ENCODE measurements around the gene AHI1. TPM values are rescaled to one million over a fixed set of nuclear protein-coding genes. Genes with fewer than 3 reads are reported as not detected.

The AHI1 gene
- total RNA-seq, 1 donor from 2014 or later, result 14.2 TPM

DNA sequence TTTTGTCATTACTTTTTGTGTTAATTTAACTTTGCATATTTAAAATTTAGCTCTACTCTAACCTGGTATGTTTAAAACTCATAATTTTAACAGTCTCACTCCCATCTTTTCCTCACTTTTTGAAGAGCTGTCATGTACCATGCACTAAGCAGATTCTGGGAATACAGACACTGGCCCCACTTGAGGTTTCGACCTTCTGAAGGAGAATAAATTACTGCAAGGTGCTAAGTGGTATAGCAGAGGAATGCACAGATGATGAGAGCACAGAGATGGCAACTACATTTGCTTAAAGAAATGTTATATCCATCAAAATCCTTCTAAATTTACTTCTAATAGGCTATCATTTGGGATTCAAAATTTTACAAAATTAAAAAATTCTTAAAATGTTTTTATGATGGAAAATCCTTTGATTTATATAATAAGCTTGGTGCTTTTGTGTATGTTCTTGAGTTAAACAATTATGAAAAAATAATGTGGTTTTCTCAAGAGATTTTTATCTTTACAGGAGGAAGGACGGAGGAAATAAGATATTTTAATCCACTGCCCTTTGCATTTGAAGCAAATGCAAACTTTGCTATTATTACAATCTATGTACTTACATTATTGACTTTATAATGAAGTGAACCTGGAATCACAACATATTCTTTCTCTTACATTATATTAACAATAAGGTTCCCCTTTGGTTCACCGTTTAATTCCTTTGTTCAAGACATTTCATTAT, 79.3 kb downstream of the AHI1 start:
- no peaks in the 10 kb centered on the region for H3K4me1 Mint-ChIP-seq (ENCODE audit: low read depth, unreplicated experiment)
- no peaks in the 10 kb centered on the region for H3K79me2 ChIP-seq (ENCODE audit: insufficient read depth, low read length)
- no peak overlapping the region for H3K27ac ChIP-seq (ENCODE audit: low read depth, low read length)
- peaks cover 10% of the 10 kb centered on the region for H3K4me1 ChIP-seq (ENCODE audit: insufficient read depth, low read length)
- no peaks in the 10 kb centered on the region for H4K20me1 ChIP-seq (ENCODE audit: insufficient read depth, low read length)
- no peaks in the 10 kb centered on the region for H3K36me3 Mint-ChIP-seq (ENCODE audit: low read depth, unreplicated experiment)
- no peaks in the 10 kb centered on the region for H3K27me3 Mint-ChIP-seq (ENCODE audit: low read depth, unreplicated experiment)
- TF ChIP-seq CTCF (IDR thresholded peaks at IDR 0.05; ENCODE audit: insufficient read depth, low read depth, low read length) (no peak), EZH2 (IDR thresholded peaks at IDR 0.05; ENCODE audit: insufficient read depth, low read length) (no peak)
- H3K27ac Mint-ChIP-seq (ENCODE audit: unreplicated experiment), result no peak overlapping the region
- H3K4me3 Mint-ChIP-seq (ENCODE audit: unreplicated experiment), result no peak overlapping the region
- H3K9me3 Mint-ChIP-seq (ENCODE audit: unreplicated experiment), result no peaks in the 10 kb centered on the region
- DNase-seq (ENCODE audit: low read depth), result no peak
- no peak overlapping the region for H2AFZ ChIP-seq (ENCODE audit: low read depth, low read length)
- no peak overlapping the region for H3K4me3 ChIP-seq (ENCODE audit: insufficient read depth, low read depth, low read length)
- H3K9ac ChIP-seq (ENCODE audit: low read length), result no peak overlapping the region
- H3K36me3 ChIP-seq (ENCODE audit: insufficient read depth, low read length), result peaks cover 4% of the 10 kb centered on the region
- no peak overlapping the region for H3K4me2 ChIP-seq (ENCODE audit: low read length)
- FAIRE-seq, result no peak
- H3K27me3 ChIP-seq (ENCODE audit: insufficient read depth, low read length), result no peaks in the 10 kb centered on the region
- H3K9me3 ChIP-seq (ENCODE audit: insufficient read depth, low read depth, low read length), result no peaks in the 10 kb centered on the region

GRCh38 chr6:135412761-135413160, 84.8 kb downstream of the AHI1 start:
- H4K20me1 ChIP-seq (ENCODE audit: insufficient read depth, low read length), result no peaks in the 10 kb centered on the region
- no peaks in the 10 kb centered on the region for H3K27me3 ChIP-seq (ENCODE audit: insufficient read depth, low read length)
- H3K36me3 Mint-ChIP-seq (ENCODE audit: low read depth, unreplicated experiment), result no peaks in the 10 kb centered on the region
- no peak overlapping the region for H3K27ac ChIP-seq (ENCODE audit: low read depth, low read length)
- no peak overlapping the region for H3K27ac Mint-ChIP-seq (ENCODE audit: unreplicated experiment)
- no peak overlapping the region for H2AFZ ChIP-seq (ENCODE audit: low read depth, low read length)
- H3K9me3 ChIP-seq (ENCODE audit: insufficient read depth, low read depth, low read length), result no peaks in the 10 kb centered on the region
- H3K4me2 ChIP-seq (ENCODE audit: low read length), result no peak overlapping the region
- H3K27me3 Mint-ChIP-seq (ENCODE audit: low read depth, unreplicated experiment), result no peaks in the 10 kb centered on the region
- TF ChIP-seq CTCF (IDR thresholded peaks at IDR 0.05; ENCODE audit: insufficient read depth, low read depth, low read length) (no peak), EZH2 (IDR thresholded peaks at IDR 0.05; ENCODE audit: insufficient read depth, low read length) (no peak)
- no peaks in the 10 kb centered on the region for H3K4me1 Mint-ChIP-seq (ENCODE audit: low read depth, unreplicated experiment)
- no peaks in the 10 kb centered on the region for H3K79me2 ChIP-seq (ENCODE audit: insufficient read depth, low read length)
- H3K4me3 ChIP-seq (ENCODE audit: insufficient read depth, low read depth, low read length), result no peak overlapping the region
- FAIRE-seq (no peak), DNase-seq (ENCODE audit: low read depth) (peak; percentile 4)
- no peak overlapping the region for H3K9ac ChIP-seq (ENCODE audit: low read length)
- no peak overlapping the region for H3K4me3 Mint-ChIP-seq (ENCODE audit: unreplicated experiment)
- peaks cover 4% of the 10 kb centered on the region for H3K4me1 ChIP-seq (ENCODE audit: insufficient read depth, low read length)
- no peaks in the 10 kb centered on the region for H3K9me3 Mint-ChIP-seq (ENCODE audit: unreplicated experiment)
- H3K36me3 ChIP-seq (ENCODE audit: insufficient read depth, low read length), result peaks cover 4% of the 10 kb centered on the region

GRCh38 chr6:135411849-135412248, 85.7 kb downstream of the AHI1 start:
- Mint-ChIP-seq H3K9me3 (ENCODE audit: unreplicated experiment) (no peaks in the 10 kb centered on the region), H3K27ac (ENCODE audit: unreplicated experiment) (no peak overlapping the region), H3K4me3 (ENCODE audit: unreplicated experiment) (no peak overlapping the region), H3K36me3 (ENCODE audit: low read depth, unreplicated experiment) (no peaks in the 10 kb centered on the region), H3K4me1 (ENCODE audit: low read depth, unreplicated experiment) (no peaks in the 10 kb centered on the region), H3K27me3 (ENCODE audit: low read depth, unreplicated experiment) (no peaks in the 10 kb centered on the region)
- H3K4me2 ChIP-seq (ENCODE audit: low read length), result no peak overlapping the region
- H3K36me3 ChIP-seq (ENCODE audit: insufficient read depth, low read length), result peaks cover 1% of the 10 kb centered on the region
- DNase-seq (ENCODE audit: low read depth), result no peak
- TF ChIP-seq CTCF (IDR thresholded peaks at IDR 0.05; ENCODE audit: insufficient read depth, low read depth, low read length) (no peak), EZH2 (IDR thresholded peaks at IDR 0.05; ENCODE audit: insufficient read depth, low read length) (no peak)
- peaks cover 4% of the 10 kb centered on the region for H3K4me1 ChIP-seq (ENCODE audit: insufficient read depth, low read length)
- no peaks in the 10 kb centered on the region for H3K27me3 ChIP-seq (ENCODE audit: insufficient read depth, low read length)
- no peak overlapping the region for H3K9ac ChIP-seq (ENCODE audit: low read length)
- no peak overlapping the region for H2AFZ ChIP-seq (ENCODE audit: low read depth, low read length)
- no peak overlapping the region for H3K27ac ChIP-seq (ENCODE audit: low read depth, low read length)
- no peaks in the 10 kb centered on the region for H3K79me2 ChIP-seq (ENCODE audit: insufficient read depth, low read length)
- H3K9me3 ChIP-seq (ENCODE audit: insufficient read depth, low read depth, low read length), result no peaks in the 10 kb centered on the region
- FAIRE-seq, result no peak
- no peak overlapping the region for H3K4me3 ChIP-seq (ENCODE audit: insufficient read depth, low read depth, low read length)
- H4K20me1 ChIP-seq (ENCODE audit: insufficient read depth, low read length), result no peaks in the 10 kb centered on the region

All from astrocyte (in vitro differentiated cells and primary cell).